Brain microvascular endothelial cell (primary cell): ENCODE results near the gene WNT6.
"Not testable (repeated sequence)": the region's sequence is repeated elsewhere in the genome, so short reads cannot be mapped to it uniquely, and the experiment has no call there.

Source experiments
- DNase-seq: peaks from one replicate; pipeline ENCODE4 v3.0.0-alpha.2; 2020
- H3K27ac ChIP-seq: fragments of 250-450 bp; sonication (Bioruptor Pico); 2 replicates; pipeline ENCODE4 v1.5.1; 2020; ENCODE audit warnings: mild to moderate bottlenecking, moderate library complexity
- H3K27me3 ChIP-seq: fragments of 250-450 bp; sonication (Bioruptor Pico); replicated peaks from 2 replicates; pipeline ENCODE4 v1.5.1; 2020; ENCODE audit warnings: mild to moderate bottlenecking
- H3K36me3 ChIP-seq: fragments of 250-450 bp; sonication (Bioruptor Pico); replicated peaks from 2 replicates; pipeline ENCODE4 v1.5.1; 2020; ENCODE audit warnings: mild to moderate bottlenecking
- H3K4me3 ChIP-seq: 2 replicates; pipeline ENCODE4 v1.5.1; 2011; ENCODE audit warnings: low read depth, mild to moderate bottlenecking, control low read depth, low read length, moderate library complexity
- CTCF ChIP-seq: IDR thresholded peaks from 2 replicates; pipeline ENCODE4 v1.5.1; 2011; ENCODE audit warnings: low read depth, mild to moderate bottlenecking, moderate library complexity, low read length, control low read depth, inconsistent platforms; ENCODE audit errors: missing control alignments
- in situ Hi-C: cut with HindIII; loops from 2 replicates; pipeline ENCODE4 v1.10.0; 2017; ENCODE audit warnings: low sequenced_read_pairs, low pct_ligation_motif_present

WNT6 gene

GRCh38 chr2:218839888-218840287 lies 19.7 kb upstream of the WNT6 start:
- no peak overlapping the region for H3K4me3 ChIP-seq
- no peaks in the 10 kb centered on the region for H3K27me3 ChIP-seq
- no peak overlapping the region for H3K27ac ChIP-seq
- no peaks in the 10 kb centered on the region for H3K36me3 ChIP-seq
- in situ Hi-C loops, result no loop called here
- TF ChIP-seq CTCF, result no peak
- no peak for DNase-seq

GRCh38 chr2:218844334-218844733 lies 15.3 kb upstream of the WNT6 start:
- H3K27me3 ChIP-seq, DNase-seq, in situ Hi-C loops, H3K27ac ChIP-seq, H3K36me3 ChIP-seq, H3K4me3 ChIP-seq: not testable (repeated sequence)

GRCh38 chr2:218846963-218847362 lies 12.6 kb upstream of the WNT6 start:
- H3K4me3 ChIP-seq, H3K27me3 ChIP-seq, H3K27ac ChIP-seq, H3K36me3 ChIP-seq, DNase-seq, in situ Hi-C loops: not testable (repeated sequence)

- no peak overlapping the region for H3K27ac ChIP-seq
- no peak for DNase-seq
- TF ChIP-seq CTCF, result no peak
- in situ Hi-C loops, result no loop called here
- peaks cover 13% of the 10 kb centered on the region for H3K27me3 ChIP-seq
- no peaks in the 10 kb centered on the region for H3K36me3 ChIP-seq
- H3K4me3 ChIP-seq, result no peak overlapping the region
Observed at GRCh38 chr2:218849721-218850120, 9.9 kb upstream of the WNT6 start.

GRCh38 chr2:218850796-218851195 lies 8.8 kb upstream of the WNT6 start:
- peaks cover 24% of the 10 kb centered on the region for H3K27me3 ChIP-seq
- no peaks in the 10 kb centered on the region for H3K36me3 ChIP-seq
- no peak overlapping the region for H3K27ac ChIP-seq
- H3K4me3 ChIP-seq, result no peak overlapping the region
- in situ Hi-C loops, result no loop called here
- DNase-seq, result no peak
- TF ChIP-seq CTCF, result no peak

GRCh38 chr2:218851286-218851685 lies 8.3 kb upstream of the WNT6 start:
- no peak for DNase-seq
- peaks cover 29% of the 10 kb centered on the region for H3K27me3 ChIP-seq
- in situ Hi-C loops, result no loop called here
- TF ChIP-seq CTCF, result no peak
- no peak overlapping the region for H3K27ac ChIP-seq
- H3K36me3 ChIP-seq, result no peaks in the 10 kb centered on the region
- no peak overlapping the region for H3K4me3 ChIP-seq

GRCh38 chr2:218852911-218853667 lies 6.5 kb upstream of the WNT6 start:
- DNase-seq, result peak; percentile 38
- Histone ChIP-seq H3K27me3 (peaks cover 43% of the 10 kb centered on the region), H3K27ac (no peak overlapping the region), H3K4me3 (no peak overlapping the region), H3K36me3 (no peaks in the 10 kb centered on the region)
- TF ChIP-seq CTCF, result peak; percentile 88
- in situ Hi-C loops, result no loop called here
